AG10803 (cell line): ENCODE data around the gene NPHP4.

Experiments used
- DNase-seq: peaks from one replicate; pipeline ENCODE4 v3.0.0; 2010; ENCODE audit warnings: low read depth
- H3K4me3 ChIP-seq: 2 replicates; pipeline ENCODE4 v1.5.1; 2011; ENCODE audit warnings: mild to moderate bottlenecking, low read length, control low read depth
- CTCF ChIP-seq: conservative IDR thresholded peaks from 2 replicates; pipeline ENCODE4 v1.5.1; 2011; ENCODE audit warnings: mild to moderate bottlenecking, low read length, control low read depth, inconsistent platforms

NPHP4 gene

DNA sequence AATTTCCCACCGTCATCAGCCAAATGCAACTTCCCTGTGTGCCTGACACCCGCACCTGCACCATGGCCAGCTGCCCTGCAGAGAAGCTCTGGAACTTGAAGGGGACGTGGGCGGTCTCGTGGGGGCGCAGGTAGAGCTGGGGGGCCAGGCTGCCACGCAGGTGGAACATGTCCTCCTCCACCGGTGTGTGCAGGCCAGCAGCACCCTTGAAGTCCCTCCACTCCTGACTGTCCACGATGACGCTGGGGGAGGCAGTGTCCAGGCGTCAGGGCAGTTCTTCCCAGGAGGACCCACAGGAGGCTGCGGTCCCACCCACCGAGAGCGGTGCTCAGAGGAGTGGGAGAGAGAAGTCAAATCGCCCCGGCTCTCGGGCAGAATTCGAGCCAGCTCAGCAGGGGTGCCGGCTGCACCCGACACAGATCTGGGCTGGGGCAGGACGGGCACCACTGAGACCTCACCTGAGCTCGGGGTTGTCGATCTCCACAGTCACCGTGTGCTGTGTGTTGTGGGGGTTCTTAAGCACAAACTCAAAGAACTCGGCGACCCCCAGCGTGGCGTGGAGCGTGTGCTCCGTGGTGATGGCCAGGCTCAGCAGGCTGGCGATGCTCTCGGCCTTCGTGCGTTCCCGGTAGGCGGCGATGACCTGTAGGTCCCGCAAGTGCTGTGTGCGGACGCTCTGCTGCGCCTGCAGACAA is 117.7 kb downstream of the NPHP4 start:
- no peak for TF ChIP-seq CTCF
- DNase-seq: no peak
- no peak overlapping the region for H3K4me3 ChIP-seq

- no peak for TF ChIP-seq CTCF
- H3K4me3 ChIP-seq: no peak overlapping the region
- DNase-seq: no peak
Measured at GRCh38 chr1:5873556-5873955, 118.7 kb downstream of the NPHP4 start.

DNA sequence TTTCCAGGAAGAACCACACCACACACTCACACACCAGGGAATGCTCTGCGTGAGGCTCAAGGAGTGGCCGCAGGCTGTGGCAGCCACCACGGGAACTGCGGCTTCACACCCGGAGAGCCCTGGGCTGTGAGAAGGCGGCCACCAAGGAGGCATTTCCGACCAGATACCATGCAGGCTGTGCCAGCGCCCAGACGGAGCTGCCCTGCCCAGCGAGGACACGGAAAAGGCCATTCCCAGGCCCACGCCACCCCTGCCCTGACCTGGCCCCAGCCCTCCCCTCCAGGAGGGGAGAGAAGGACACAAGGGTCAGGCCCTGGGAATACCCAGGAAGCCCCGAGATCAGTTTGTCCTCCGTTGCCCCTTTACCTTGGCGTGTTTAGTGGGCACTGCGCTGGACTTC is 119.3 kb downstream of the NPHP4 start:
- H3K4me3 ChIP-seq: no peak overlapping the region
- no peak for TF ChIP-seq CTCF
- DNase-seq: no peak

- no peak for DNase-seq
- no peak overlapping the region for H3K4me3 ChIP-seq
- no peak for TF ChIP-seq CTCF
Measured at GRCh38 chr1:5868931-5869500, 123.2 kb downstream of the NPHP4 start.

DNA sequence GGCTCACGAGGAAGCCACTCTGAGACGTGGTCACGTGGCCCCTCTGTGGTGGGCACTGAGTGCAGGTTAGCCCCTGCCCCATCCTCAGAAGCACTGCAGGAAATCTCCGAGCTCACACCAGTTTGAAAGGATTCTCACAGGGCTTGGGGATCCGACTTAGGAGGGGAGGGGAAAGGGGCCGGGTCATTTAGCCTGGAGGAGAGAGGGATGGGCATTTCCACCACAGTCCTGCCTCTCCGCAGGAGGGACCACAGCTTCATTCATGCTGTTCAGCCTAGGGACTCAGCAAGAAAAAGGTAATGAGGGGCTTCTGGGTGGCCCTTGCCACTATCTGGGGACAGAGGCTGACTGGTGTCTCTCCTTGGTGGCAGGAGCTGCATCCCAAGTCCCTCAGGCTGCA is 126.5 kb downstream of the NPHP4 start:
- TF ChIP-seq CTCF: no peak
- DNase-seq: no peak
- no peak overlapping the region for H3K4me3 ChIP-seq

DNA sequence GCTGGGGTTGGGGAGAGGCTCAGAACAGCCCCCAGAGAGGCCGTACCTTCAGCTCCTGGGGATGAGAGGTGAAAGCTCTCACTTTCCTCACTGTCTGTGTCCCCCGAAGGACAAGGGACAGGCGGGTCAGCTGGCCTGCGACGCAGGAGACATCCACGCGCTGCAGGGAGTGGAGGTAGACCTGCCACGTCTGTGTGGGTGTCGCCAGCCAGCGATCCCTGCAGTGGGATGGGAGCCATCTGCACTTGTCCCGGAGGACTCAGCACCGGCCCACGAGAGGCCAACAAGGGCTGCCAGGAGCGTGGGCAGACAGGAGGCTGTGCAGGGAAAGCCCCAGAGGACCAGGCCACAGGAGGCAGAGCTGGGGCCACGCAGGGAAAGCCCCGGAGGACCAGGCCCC is 127.2 kb downstream of the NPHP4 start:
- TF ChIP-seq CTCF: no peak
- H3K4me3 ChIP-seq: no peak overlapping the region
- no peak for DNase-seq

DNA sequence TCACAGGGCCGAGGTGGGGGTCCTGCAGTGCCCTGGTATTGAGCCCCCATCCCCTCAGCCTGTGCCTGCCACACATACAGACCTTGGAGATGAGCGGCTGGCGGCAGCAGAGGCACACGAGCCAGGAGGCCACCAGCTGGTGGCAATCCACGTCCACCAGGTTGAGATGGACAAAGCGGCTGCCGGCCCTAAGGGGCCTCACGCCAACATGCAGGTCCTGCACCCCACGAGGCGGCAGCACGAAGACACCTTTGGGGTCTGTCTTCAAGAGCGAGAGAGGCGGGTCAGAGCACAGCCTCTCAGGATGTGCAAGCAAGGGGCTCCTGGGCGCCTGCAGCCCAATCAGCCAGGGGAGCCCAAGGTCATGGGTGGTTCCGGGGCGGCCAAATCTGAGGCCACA is 128.0 kb downstream of the NPHP4 start:
- TF ChIP-seq CTCF: no peak
- DNase-seq: no peak

More for the DNA sequence above, 128.0 kb downstream of the NPHP4 start:
- H3K4me3 ChIP-seq: no peak overlapping the region
